AG10803 (cell line): Measurements from ENCODE around the gene SLX4.

ENCODE experiments used
- DNase-seq: peaks from one replicate; pipeline ENCODE4 v3.0.0; 2010; ENCODE audit warnings: low read depth
- H3K4me3 ChIP-seq: 2 replicates; pipeline ENCODE4 v1.5.1; 2011; ENCODE audit warnings: mild to moderate bottlenecking, low read length, control low read depth
- TF ChIP-seq, protein P1 (sequence below): conservative IDR thresholded peaks from 2 replicates; pipeline ENCODE4 v1.5.1; 2011; ENCODE audit warnings: mild to moderate bottlenecking, low read length, control low read depth, inconsistent platforms

SLX4 gene

DNA sequence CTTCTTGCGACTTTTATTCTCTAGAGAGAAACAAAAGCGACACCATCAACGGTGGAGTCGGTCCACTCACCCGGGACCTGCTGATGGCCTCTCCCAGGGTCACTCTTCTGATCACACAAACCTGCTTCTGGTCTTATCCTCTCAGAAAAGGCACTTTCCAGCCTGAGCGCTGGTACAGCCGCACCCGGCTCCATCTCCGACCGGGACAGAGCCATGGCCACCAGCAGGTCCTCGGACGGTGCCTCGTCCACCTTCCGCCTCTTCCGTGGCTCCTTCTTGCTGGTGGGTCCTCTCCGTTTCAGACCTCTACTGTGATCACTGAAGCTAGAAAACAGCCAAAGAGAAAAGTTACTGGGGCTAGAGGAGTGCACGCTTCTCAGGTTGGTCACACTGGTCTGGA, 13.7 kb downstream of the SLX4 start:
- TF ChIP-seq, protein P1, sequence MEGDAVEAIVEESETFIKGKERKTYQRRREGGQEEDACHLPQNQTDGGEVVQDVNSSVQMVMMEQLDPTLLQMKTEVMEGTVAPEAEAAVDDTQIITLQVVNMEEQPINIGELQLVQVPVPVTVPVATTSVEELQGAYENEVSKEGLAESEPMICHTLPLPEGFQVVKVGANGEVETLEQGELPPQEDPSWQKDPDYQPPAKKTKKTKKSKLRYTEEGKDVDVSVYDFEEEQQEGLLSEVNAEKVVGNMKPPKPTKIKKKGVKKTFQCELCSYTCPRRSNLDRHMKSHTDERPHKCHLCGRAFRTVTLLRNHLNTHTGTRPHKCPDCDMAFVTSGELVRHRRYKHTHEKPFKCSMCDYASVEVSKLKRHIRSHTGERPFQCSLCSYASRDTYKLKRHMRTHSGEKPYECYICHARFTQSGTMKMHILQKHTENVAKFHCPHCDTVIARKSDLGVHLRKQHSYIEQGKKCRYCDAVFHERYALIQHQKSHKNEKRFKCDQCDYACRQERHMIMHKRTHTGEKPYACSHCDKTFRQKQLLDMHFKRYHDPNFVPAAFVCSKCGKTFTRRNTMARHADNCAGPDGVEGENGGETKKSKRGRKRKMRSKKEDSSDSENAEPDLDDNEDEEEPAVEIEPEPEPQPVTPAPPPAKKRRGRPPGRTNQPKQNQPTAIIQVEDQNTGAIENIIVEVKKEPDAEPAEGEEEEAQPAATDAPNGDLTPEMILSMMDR, result no peak
- DNase-seq, result no peak
- no peak overlapping the region for H3K4me3 ChIP-seq

DNA sequence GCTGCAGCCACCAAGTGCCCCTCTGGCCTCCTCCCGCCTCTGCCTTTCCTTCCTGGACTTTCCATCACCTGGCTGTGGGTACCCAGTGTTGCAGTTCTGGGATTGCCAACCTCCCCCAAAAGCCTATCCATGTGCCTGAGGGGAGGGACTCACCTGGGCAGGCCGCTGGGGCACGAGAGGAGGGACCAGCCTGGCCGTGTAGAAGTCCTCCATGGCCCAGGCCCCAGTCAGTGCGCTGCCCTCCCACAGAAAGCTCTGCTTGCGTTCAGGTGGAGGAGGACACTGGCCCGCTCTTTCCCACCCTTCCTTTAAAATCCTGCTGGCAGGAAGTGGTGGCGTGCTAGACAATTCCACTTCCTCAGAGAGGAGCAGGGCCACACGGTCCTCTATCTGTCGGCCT, 14.2 kb downstream of the SLX4 start:
- TF ChIP-seq, protein P1, result no peak
- no peak overlapping the region for H3K4me3 ChIP-seq
- no peak for DNase-seq

DNA sequence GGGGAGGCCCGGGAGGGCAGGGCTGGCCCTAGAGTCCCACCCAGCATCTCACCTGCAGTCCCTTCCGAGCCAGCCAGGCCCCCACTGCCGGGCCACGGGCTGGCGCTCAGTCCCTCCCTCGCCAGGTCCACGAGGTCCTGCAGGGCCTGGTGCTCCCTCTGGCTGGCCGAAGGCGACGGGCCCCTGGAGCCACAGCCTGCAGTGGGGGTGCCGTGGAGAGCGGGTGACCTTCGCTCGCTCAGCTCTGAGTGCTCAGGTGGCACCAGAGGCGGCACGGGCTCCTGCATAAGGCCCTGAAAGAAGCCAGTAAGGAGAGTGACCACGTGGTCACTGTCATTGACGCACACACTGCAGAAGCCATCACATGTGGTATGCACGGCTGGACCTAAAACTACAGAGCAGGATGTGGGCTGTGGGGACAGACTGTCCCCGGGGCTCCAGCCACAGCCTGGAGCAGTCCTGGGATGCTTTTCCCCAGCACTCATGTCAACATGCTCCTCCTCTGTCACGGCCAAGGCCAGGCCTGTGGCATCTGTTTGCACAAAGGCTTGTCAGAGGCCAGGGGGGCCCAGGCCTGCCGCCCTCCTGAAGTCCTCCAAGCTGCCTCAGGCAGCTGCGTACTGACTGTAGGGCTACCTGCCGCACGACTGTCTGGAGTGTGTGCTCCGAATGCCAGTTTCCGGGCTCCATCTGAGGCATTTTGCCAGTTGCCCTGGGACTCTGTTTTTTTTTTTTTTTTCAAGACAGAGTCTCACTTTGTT, 15.1 kb downstream of the SLX4 start:
- H3K4me3 ChIP-seq, result no peak overlapping the region
- DNase-seq, result no peak
- TF ChIP-seq, protein P1, result no peak

DNA sequence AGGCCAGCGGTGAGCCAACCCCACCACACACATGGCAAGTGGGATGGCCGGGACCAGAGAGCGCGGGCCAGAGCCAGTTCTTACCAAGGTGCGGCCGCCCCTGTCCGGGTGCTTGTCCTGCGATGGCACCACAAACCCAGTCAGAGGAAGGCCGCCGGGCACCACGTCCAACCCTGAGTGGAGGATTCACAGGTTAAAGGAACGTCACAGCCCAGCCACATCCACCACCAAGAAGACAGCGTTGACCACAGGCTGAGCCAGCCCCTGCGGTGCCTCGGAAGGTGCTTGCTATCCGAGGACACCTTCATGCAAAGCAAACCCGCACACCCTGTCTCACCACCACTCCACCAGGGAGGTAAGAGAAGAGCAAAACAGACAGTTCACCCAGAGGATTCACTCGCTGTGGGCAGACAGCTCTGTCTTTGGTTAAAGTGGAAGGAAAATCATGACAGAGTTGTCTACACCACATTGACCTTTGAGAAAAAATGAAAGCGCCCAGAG, 15.8 kb downstream of the SLX4 start:
- no peak for DNase-seq
- H3K4me3 ChIP-seq, result no peak overlapping the region
- TF ChIP-seq, protein P1, result no peak

DNA sequence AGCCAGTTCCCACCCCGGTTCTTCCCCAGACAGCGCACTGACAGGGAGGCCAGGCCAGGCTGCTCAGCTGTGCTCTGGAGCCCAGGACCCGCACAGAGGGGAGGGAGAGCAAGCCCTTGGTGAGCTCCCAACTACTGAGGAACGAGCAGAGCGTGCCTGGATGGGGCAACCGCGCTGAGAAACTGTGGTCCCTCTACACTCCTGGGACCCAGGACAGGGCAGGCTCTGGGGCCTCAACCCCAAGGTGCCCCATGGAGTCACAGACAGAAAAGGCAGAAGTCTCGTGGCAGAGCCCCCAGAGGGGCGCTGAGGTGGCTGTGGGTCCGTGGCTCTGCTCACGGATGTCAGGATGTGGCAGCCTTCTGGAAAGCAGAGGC, 16.3 kb downstream of the SLX4 start:
- DNase-seq, result no peak

DNA sequence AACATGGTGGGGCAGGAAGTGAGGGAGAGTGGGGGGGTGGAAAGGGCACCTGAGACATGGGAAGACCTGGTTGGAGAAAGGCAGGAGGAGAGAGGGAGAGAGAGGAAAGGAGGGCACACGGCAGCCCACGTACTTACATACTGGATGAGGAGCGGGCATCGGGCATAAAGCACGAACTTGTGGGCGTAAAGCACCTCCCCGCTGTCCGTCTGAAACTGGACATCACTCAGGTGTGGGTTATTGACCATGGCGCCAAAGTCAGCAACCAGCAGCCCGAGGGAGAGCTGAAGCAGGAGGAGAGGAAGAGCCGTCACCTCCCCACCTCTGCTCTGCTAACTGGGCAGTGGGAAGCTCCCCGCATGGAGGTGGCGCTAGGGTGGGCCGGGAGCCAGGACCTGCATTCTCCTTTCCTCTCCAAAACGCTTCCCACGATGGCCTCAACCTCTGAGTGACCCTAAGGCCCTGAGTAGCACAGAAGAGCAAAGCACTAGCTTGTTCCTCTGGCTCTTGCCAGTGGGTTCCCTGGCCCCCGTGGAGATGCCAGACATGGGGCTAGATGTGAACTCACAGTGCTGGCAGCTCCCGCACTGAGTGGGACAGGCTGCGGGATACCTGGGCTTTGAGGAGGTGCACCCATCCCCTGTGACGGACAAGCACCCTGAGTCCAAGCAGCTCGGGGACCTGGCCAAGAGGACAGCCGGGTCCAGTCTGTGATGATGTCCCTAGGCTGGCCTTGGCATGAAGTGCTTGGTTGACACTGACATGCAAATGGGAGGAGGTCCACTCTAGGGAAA, 16.9 kb downstream of the SLX4 start:
- TF ChIP-seq, protein P1, result no peak
- DNase-seq, result no peak
- no peak overlapping the region for H3K4me3 ChIP-seq

More for the DNA sequence above, 16.3 kb downstream of the SLX4 start:
- no peak overlapping the region for H3K4me3 ChIP-seq
- TF ChIP-seq, protein P1, result no peak

DNA sequence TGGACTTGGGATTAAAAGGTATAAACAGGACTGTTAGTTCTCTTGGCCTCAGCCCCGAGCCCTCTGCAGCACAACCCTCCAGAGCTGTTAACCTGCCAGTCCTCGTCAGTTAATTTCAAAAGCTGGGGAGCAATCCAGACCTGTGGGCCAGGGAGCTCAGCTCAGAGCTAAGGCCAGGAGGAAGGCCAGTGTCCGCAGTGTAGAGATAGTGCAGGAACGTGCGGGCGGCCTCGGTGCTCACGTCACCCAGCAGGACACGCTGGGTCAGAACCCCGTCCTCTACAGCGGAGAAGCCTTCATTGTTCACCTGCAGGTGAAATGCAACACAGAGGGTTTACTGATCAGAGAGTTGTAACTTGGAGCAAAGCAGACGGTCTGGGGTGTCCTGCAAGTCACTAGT, 18.8 kb downstream of the SLX4 start:
- DNase-seq, result no peak
- TF ChIP-seq, protein P1, result no peak
- no peak overlapping the region for H3K4me3 ChIP-seq
